Motor neuron (in vitro differentiated cells): ENCODE data around the gene USP2. TPM values are rescaled to one million over a fixed set of nuclear protein-coding genes. Genes with fewer than 3 reads are reported as not detected.

Experiments used
- ATAC-seq, 8 experiments: fragments of 200-7000 bp; cut with Tn5 transposase; replicated peaks in 6 of 8; 2 replicates each; pipeline ENCODE4 v1.8.0; 2021; ENCODE audit warnings: mild to moderate bottlenecking in 8 of 8, moderate library complexity in 8 of 8
- H3K27ac ChIP-seq, 2 donors: fragments of 250-450 bp; sonication (Bioruptor Pico); 2 replicates each; pipeline ENCODE4 v1.9.0; 2021; ENCODE audit warnings: antibody characterized with exemption in 2 of 2, mild to moderate bottlenecking in 2 of 2, moderate library complexity in 1 of 2
- H3K4me1 ChIP-seq, 2 donors: fragments of 250-450 bp; sonication (Bioruptor Pico); replicated peaks in 1 of 2; 2 replicates each; pipeline ENCODE4 v1.6.1; 2021; ENCODE audit warnings: antibody characterized with exemption in 2 of 2, mild to moderate bottlenecking in 2 of 2, moderate library complexity in 1 of 2
- H3K4me3 ChIP-seq, 5 donors: fragments of 250-450 bp; sonication (Bioruptor Pico); 2 replicates each; pipeline ENCODE4 v1.9.0; 2021; ENCODE audit warnings: antibody characterized with exemption in 5 of 5, mild to moderate bottlenecking in 5 of 5, moderate library complexity in 4 of 5
- WGBS, 10 experiments: fragments of 450-650 bp; shearing (Covaris generic); methylation state at CpG; one replicate each; pipeline ENCODE4 v1.0.0; 2022; 5-methylcytosine and 5-hydroxymethylcytosine counted together
- in situ Hi-C, 9 experiments: fragments of 400-800 bp; cut with MboI; loops; one replicate each; pipeline ENCODE4 v1.15.0; 2021; ENCODE audit warnings: low sequenced_read_pairs in 9 of 9, low pct_unique_long_range_greater_than_20kb in 2 of 9; ENCODE audit not compliant: unreplicated experiment in 9 of 9
- total RNA-seq, 8 experiments: library from RNA; unstranded; fragments of 300-600 nt; gene quantifications; 2 replicates each; pipeline versions ENCODE4 v1.2.3 to v1.2.4, GENCODE V29; 2022

The USP2 gene
- total RNA-seq, 8 experiments from 2014 or later, result 1.1 to 15.2 (median 2.6) TPM

- Histone ChIP-seq H3K4me3 (peak within 1 kb of the TSS; percentile 32 to 81 (median 38)), H3K27ac (no peak within 1 kb of the TSS), H3K4me1 (peaks cover 50 to 55% of the 10 kb centered on the region in 2 donors)
- in situ Hi-C loops, result no loop called here
- WGBS, 10 experiments, result 0 to 60% (median 6%) methylated on average over 1 to 10 of the region's 74 CpGs; no CpG with 5 or more reads in 7 of the 10 experiments
- ATAC-seq, result peak; percentile 4 to 77 (median 67)
These were observed 64.5 kb downstream of the USP2 start, which contains the start of gene MCAM for GRCh38 chr11:119316729-119317591. TSS of gene MCAM (minus strand) at chr11:119317130. CDS start at chr11:119317101, 29 bp downstream.

DNA sequence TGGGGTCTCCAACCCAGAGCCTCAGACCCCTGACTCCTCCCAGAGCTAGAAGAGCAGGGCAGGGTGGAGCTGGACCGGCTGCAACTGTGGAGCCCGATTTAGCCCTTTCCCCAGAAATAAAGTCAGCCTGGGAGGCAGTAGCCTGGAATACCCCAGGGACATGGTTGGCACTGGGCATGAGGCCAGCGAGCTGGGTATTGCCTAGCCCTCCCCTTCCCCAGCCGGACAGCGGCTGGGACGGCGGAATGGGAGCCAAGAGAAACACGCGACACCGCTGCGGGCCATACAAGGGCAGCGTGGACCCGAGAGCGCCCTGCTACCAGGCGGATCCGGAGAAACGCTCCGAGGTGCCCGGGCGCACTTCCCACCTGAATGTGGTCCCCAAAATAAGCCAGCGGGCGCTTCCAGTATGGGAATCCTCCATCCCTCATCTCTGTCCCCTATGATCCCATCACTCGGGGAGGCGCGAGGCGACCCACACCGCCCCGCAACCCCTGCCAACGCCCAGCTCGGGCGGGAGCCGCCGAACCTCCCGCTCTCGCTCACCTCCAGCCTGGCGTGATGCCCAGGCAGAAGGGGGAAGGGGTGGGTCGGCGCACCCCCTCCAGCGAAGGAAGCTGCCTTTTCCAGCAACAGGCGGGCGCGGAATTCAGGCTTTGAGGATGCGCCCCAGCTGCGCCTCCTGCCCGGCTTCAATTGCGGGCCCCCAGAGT, 65.3 kb downstream of the USP2 start:
- Histone ChIP-seq H3K27ac (no peak overlapping the region), H3K4me3 (peak overlapping the region; percentile 32 to 81 (median 38)), H3K4me1 (peaks cover 46 to 52% of the 10 kb centered on the region in 2 donors)
- in situ Hi-C loops, result no loop called here
- peak in 6 of 8 experiments; percentile 0 to 31 (median 7) for ATAC-seq
- WGBS, 10 experiments, result 0 to 3% (median 0%) methylated on average over 1 to 5 of the region's 46 CpGs; no CpG with 5 or more reads in 5 of the 10 experiments

GRCh38 chr11:119315131-119316015, 66.1 kb downstream of the USP2 start:
- WGBS, 10 experiments, result 0 to 40% (median 10%) methylated on average over 1 to 5 of the region's 29 CpGs; no CpG with 5 or more reads in 5 of the 10 experiments

GRCh38 chr11:119314726-119315125, 66.8 kb downstream of the USP2 start:
- H3K4me1 ChIP-seq, result peaks cover 34 to 37% of the 10 kb centered on the region in 2 donors
- in situ Hi-C loops, result no loop called here

More at GRCh38 chr11:119315131-119316015, 66.1 kb downstream of the USP2 start:
- ATAC-seq, result peak in 4 of 8 experiments; percentile 7 to 30 (median 16)
- in situ Hi-C loops, result no loop called here
- Histone ChIP-seq H3K27ac (no peak overlapping the region), H3K4me3 (peak overlapping the region; percentile 32 to 81 (median 38)), H3K4me1 (peaks cover 40 to 44% of the 10 kb centered on the region in 2 donors)

DNA sequence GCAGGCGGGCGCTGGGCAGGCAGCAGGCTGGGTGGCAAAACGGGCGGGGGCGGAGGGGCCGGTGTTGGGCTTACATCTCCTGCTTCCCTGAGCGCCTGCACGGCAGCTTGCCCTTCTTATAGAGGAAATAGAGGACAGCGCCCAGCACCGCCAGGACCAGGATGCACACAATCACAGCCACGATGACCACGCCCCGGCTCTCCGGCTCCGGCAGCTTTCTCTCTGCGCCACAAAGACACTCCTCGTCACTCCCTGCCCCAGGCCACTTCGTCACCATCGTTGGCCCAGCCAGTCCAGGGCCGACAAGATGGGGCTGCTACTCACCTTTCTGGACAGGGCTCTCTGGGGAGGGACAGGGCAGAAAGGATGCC, 70.8 kb downstream of the USP2 start:
- no peak for ATAC-seq
- 60 to 90% methylated on average over 1 to 8 of the region's 20 CpGs; no CpG with 5 or more reads in 8 of the 10 experiments for WGBS, 10 experiments
- no peak overlapping the region for H3K27ac ChIP-seq

More at GRCh38 chr11:119314726-119315125, 66.8 kb downstream of the USP2 start:
- 87% methylated on average over 4 of the region's 18 CpGs; no CpG with 5 or more reads in 9 of the 10 experiments for WGBS, 10 experiments
- ATAC-seq, result no peak
- no peak overlapping the region for H3K4me3 ChIP-seq
- no peak overlapping the region for H3K27ac ChIP-seq

GRCh38 chr11:119309953-119310681, 71.4 kb downstream of the USP2 start:
- ATAC-seq, result no peak
- WGBS, 10 experiments, result 73 to 100% (median 80%) methylated on average over 1 to 8 of the region's 17 CpGs; no CpG with 5 or more reads in 2 of the 10 experiments
- Histone ChIP-seq H3K27ac (no peak overlapping the region), H3K4me3 (no peak overlapping the region), H3K4me1 (peaks cover 1 to 2% of the 10 kb centered on the region in 2 donors)
- in situ Hi-C loops, result no loop called here

More for the DNA sequence above, 70.8 kb downstream of the USP2 start:
- H3K4me3 ChIP-seq, result no peak overlapping the region
- in situ Hi-C loops, result no loop called here
- H3K4me1 ChIP-seq, result peaks cover 7 to 8% of the 10 kb centered on the region in 2 donors

DNA sequence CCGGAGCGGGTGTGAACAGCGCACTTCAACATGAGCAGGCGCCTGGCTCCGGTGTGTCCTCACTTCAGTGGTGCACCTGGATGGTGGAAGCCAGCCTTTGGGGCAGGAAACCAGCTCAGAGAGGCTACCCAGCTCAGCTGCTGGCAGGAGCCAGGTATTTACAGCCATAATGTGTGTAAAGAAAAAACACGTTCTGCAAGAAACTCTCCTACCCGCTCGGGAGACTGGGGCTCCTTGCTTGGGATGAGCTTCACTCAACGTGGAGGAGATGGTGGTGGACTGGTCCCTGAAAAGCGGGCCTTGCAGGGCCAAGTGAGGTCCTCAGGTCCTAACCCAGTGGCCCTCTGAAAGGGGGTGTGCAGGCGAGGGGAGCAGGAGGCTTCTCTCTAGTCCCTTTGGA, 72.1 kb downstream of the USP2 start:
- no peak overlapping the region for H3K27ac ChIP-seq
- H3K4me3 ChIP-seq, result no peak overlapping the region
- 40 to 100% (median 87%) methylated on average over 1 to 6 of the region's 11 CpGs; no CpG with 5 or more reads in 6 of the 10 experiments for WGBS, 10 experiments
- in situ Hi-C loops, result no loop called here
- ATAC-seq, result no peak
- no peaks in the 10 kb centered on the region for H3K4me1 ChIP-seq

GRCh38 chr11:119307974-119308373, 73.5 kb downstream of the USP2 start:
- in situ Hi-C loops, result no loop called here
- WGBS, 10 experiments, result 20 to 97% (median 90%) methylated on average over 1 to 4 of the region's 5 CpGs; no CpG with 5 or more reads in 3 of the 10 experiments
- no peak overlapping the region for H3K27ac ChIP-seq
- no peaks in the 10 kb centered on the region for H3K4me1 ChIP-seq
- no peak overlapping the region for H3K4me3 ChIP-seq
- ATAC-seq, result no peak

GRCh38 chr11:119307219-119307618, 74.3 kb downstream of the USP2 start:
- in situ Hi-C loops, result no loop called here
- Histone ChIP-seq H3K4me3 (no peak overlapping the region), H3K4me1 (no peaks in the 10 kb centered on the region), H3K27ac (no peak overlapping the region)
- ATAC-seq, result peak in 4 of 8 experiments; percentile 30 to 42 (median 39)
- 33% methylated on average over 1 of the region's 1 CpG; no CpG with 5 or more reads in 9 of the 10 experiments for WGBS, 10 experiments

DNA sequence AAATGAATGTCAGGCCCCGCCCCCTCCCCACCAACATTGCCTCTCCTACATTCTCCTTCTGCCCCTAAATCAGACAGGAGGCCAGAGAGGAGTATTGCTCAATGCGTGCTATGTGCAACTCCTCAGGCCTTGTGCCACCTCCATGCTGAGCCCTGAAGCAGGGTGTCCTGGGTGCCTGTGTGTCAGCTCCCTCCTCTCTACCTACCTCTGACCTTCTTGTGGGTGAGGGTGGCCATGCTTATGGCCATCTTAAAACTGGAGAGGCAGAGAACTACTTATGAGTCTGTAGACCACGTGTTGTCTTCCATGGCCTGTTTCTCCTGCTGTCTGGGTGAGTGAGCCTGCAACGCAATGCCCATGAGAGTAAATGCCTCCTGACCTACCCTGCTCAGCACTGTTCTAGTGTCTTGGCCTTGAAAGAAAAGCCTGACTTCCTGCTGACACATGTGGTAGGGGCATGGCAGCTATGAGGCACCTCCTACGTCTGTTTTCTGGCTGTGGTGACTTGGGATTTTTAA, 75.1 kb downstream of the USP2 start:
- no peaks in the 10 kb centered on the region for H3K4me1 ChIP-seq
- WGBS, 10 experiments, result 62 to 100% (median 90%) methylated on average over 1 to 3 of the region's 5 CpGs; no CpG with 5 or more reads in 3 of the 10 experiments
- no peak overlapping the region for H3K27ac ChIP-seq
- no peak overlapping the region for H3K4me3 ChIP-seq
- in situ Hi-C loops, result no loop called here
- peak in 1 of 8 experiments; percentile 77 for ATAC-seq

DNA sequence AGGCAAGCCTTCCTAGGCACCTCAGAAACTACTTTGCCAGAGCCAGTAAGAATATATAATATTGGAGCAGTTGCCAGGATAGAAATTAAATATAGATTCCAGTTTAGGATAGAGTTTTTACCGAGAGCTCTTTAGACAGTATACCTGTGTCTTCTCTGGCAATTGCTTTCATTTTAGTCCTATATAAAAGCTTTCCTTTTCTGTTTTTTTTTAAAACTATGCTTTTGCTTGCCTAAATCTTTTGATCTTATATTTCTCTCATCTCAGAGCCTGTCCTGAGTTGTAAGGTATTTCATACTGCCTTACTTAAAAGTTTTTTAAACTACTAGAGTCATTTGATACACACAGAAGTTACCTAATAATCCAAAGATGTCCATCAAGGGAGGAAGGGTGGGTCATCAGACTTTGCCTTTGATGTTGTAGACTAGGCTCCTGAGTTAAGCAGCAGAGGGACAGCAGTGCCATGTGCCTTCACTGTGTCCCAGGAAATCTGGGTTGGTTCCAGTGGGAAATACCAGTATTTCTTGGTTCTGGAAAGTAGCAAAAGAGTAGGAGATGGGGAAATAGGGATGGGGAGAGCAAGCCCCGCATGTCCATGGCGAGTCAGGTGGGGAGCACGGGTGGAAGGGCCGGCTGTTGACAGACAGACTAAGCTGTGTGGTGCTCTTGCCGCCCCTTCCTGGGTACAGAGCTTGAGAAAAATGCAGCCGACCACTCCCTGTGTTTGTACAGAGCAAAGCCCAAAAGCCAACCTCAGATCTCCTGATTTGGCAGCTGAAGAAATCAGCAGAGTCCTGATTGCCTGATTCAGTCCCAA, 75.7 kb downstream of the USP2 start:
- ATAC-seq, result peak in 1 of 8 experiments; percentile 47
- no peaks in the 10 kb centered on the region for H3K4me1 ChIP-seq
- 70 to 100% (median 90%) methylated on average over 1 to 5 of the region's 7 CpGs; no CpG with 5 or more reads in 1 of the 10 experiments for WGBS, 10 experiments
- H3K27ac ChIP-seq, result no peak overlapping the region
- in situ Hi-C loops, result no loop called here
- no peak overlapping the region for H3K4me3 ChIP-seq
